NCI-H1092 treated with DMSO at 0.1 percent for 48 hours (cell line): ENCODE measurements around the gene APOL4.
"Not testable (repeated sequence)": the region's sequence is repeated elsewhere in the genome, so short reads cannot be mapped to it uniquely, and the experiment has no call there.

Experiments used
- DNase-seq: peaks from one replicate; lab custom pipeline; 2025; lab: John Stamatoyannopoulos, UW

The APOL4 gene, protein sequence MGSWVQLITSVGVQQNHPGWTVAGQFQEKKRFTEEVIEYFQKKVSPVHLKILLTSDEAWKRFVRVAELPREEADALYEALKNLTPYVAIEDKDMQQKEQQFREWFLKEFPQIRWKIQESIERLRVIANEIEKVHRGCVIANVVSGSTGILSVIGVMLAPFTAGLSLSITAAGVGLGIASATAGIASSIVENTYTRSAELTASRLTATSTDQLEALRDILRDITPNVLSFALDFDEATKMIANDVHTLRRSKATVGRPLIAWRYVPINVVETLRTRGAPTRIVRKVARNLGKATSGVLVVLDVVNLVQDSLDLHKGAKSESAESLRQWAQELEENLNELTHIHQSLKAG

DNA sequence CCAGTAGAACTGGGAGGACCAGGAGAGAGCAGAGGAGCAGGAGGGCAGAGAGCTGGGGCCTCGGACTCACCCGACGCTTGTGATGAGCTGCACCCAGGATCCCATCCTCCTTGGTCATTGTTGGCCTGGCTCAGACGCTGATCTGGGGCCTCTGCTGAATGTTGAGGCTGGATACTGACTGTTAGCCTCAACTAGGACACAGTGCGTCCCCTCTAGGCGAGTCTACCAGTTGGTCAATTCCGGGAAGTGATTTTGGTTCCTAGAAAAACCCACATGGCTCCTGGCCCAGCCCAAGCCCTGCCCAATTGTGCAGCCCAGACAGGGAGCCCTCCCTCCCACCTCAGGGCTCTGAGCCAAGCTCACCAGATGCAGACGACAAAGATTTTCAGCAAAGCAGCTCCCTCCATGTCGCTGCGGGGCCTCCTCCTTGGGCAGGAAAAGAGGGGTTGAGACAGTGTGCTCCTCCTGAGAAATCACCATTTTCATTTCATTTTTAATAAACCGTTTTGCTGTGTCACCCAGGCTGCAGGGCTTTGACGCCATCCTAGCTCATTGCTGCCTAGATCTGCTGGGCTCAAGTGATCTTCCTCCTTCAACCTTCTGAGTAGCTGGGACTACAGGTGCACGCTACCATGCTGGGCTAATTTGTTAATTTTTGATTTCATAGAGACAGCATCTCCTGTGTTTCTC lies at the start of gene APOL4:
Gene APOL4 (minus strand): TSS at position 180 of the 690 bp plus-strand sequence. CDS start 75 bp downstream, at position 105.
- DNase-seq = peak; percentile 62

DNA sequence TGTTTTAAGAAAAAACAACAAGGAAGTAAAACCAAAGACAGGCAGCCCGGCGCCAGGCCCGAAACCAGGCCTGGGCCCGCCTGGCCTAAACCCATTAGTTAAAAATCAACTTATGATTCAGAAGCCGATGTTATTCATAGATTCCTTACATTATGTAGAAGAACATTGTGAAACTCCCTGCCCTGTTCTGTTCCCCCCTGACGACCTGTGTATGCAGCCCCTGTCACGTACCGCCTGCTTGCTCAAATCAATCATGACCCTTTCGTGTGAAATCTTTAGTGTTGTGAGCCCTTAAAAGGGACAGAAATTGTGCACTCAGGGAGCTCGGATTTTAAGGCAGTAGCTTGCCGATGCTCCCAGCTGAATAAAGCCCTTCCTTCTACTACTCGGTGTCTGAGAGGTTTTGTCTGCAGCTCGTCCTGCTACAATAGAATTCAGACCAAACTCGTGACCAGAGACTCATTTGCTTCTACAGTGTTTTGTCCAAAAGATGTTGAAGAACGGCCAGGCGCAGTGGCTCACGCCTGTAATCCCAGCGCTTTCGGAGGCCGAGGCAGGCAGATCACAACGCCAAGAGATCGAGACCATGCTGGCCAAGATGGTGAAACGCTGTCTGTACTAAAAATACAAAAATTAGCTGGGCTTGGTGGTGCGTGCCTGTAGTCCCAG lies 48.8 kb upstream of the APOL4 start:
- DNase-seq = not testable (repeated sequence)

DNA sequence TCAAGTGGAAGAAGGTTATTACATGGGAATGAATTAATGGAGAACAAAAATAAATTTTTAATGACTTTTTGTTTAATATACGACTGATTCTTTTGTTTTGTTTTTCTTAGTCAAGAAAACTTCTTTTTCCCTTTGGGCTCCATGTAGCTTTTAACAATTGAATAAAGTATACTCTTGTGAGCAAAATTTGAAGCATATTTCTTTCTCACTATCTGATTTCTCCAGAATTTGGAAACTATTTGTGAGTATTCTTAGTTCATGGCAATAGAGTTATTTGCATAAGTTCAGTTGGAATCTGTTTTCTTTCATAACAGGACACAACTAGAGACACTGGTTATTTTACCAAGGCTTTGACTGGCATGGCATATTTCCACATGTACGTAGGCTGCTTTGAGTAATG lies 47.6 kb upstream of the APOL4 start:
- DNase-seq = no peak

DNA sequence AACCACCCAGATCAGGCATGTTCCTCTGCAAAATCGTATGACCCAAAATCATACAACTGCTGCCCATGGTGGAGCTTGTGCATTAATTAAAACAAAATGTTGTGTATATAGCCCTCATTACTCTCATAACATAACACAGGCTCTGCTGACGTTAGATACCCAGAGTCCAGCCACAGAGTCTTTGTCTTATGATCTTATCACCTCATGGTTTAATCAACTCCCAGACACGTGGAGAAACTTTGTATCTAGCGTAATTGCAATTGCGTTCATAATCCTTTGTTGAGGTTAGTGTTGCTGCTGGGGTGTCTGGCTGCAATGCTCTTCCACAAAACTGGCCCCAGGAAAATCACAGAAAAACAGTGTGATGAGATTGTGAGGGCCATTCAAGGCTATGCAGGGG lies 46.3 kb upstream of the APOL4 start:
- no peak for DNase-seq

DNA sequence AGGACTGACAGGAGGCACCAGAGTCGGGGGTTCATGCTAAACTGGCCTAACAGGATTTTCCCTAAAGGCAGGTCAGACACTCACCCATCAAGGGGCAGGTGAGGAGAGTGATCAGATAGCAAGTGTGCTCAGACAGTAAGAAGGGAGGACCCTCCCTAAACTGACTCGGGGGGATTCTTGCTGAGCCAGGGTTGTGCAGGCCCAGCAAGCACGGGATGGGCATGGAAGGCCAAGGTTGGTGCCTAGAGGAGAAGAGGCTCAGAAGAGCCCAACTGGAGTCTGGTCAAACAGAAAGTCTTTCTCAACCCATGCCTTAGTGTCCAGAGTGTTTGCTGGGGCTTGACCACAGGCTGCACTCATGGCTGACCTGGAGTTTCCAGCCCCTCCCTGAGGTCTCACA lies 45.1 kb upstream of the APOL4 start:
- DNase-seq = no peak

DNA sequence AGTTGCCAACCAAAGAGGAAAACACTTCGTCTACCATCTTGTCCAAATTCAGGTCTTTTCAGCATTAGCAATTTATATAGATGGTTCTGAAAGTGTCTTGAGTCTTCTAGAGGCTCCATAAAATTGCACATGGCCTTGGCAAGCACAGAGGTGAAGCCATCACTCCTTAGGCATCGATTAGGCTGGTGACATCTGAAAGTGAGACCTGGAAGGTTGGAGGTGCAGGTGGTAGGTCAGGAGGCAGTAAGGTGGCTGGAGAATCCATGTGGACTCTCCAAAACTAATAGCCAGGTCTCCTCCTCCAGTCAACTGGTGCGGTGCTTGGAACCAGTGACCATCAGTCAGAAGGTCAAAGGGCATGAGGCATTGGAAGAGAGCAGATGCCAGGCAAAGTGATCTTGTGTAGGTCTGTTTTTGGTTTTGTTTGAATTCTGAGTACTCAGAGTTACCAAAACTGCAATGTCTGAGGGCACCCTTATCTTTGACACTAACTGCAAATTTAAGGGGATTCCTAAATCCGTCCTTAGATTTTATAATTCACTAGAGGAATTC lies 44.3 kb upstream of the APOL4 start:
- no peak for DNase-seq

DNA sequence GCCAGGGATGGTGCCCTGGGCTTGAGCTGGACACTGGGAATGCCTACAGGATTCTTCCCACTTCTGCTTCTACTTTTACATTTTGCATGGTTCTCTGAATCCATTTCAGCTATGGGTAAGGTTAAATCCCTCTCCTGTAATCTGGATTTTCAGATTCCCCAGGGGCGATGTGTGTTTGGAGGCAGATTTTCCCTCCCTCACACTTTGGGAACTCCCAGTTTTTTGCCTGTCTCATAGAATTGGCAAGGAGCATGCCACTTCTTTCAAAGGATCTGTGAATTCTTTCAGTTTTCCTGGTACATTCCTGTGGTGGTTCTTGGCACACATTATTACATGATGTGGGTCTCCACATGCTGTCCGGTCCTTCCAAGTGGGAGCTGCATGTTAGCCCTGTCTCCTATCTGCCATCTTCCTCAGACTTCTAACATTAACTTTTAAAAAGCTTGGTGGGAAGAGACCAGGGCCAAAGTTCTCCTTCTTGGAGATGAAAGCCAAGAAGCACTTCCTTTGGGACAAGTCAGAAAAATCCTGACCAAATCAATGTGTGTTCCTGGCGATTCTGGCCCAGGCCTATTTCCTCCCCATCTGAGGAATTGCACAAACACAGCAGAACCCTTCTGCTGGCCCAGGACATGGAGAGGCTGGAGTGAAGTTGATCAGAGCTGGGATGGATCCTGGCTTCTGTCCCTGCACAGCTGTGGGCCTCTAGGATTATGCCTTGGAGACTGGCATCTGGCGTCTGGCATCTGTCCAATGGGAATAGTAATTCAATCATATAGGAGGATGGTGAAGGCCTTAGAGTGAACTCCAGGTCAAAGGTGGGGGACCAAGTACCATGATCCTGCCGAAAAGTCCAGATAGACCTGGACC lies 43.1 kb upstream of the APOL4 start:
- no peak for DNase-seq

DNA sequence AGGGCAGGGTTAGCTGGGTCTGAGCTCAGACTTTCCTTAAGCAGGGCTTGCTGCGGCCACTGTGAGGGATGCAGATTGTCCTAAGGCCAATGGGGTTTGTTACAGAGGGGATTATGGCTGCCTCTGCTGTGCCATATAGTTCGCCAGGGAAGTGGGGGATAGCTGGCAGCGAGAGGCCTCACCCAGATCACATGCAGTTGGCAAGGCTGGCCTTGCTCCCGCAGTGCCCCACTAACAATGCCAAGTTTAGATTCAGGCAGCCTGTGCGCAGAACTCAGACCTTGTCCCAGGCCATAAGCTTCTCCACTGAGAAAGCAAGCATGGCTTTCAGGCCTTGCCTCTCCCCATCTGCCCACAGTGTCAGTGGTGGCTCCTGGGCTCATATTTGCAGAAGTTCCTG lies 42.4 kb upstream of the APOL4 start:
- DNase-seq = no peak

DNA sequence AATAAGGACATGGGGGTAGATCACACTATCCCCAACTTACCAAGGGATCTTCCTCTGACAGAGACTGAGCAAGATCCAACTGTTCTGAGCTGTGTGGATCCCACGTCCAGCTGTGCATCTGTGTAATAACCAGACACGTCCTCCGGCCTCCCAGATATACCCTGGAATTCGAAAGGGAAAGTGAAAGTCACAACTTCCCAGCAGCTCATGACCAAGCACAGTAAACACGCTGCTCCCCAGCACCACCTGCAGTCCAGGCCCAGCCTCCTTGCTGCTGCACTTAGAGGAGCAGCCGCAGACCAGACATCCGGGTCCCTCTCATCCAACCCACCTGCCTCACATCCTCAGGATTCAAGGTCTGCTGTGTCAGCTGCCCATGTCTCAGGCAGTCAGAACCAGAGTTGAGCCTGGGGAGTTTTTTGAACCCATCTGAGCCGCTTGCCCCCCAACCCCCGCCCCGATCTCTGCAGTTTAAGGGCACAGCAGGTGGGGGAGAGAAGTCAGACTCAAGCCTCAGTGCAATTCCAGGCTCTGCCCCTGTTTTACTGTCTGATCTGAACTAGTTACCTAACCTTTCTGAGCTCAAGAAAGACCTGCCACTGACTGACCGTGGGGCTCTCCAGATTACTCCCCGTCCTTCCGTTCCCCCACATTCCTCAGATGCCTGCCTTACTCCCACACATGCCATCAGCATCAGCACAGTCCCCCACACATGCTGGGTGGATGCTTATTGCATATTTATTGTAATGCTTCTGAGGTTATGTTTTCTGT lies 38.0 kb upstream of the APOL4 start, which contains the start of gene APOL2:
Gene APOL2 (minus strand): TSS at position 127 of the 771 bp plus-strand sequence. CDS start 6,365 bp downstream, outside the sequence.
- DNase-seq = peak; percentile 92

DNA sequence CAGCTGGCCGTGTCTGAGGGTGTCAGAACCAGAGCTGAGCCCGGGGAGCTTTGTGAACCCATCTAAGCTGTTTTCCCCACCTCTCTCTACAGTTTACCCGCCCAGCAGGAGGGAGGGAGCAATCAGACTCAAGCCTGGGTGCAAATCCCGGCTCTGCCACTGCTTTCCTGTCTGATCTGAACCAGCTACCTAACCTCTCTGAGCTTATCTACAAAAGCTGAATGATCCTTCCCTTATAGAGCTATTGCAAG lies 37.5 kb upstream of the APOL4 start:
- DNase-seq = no peak

DNA sequence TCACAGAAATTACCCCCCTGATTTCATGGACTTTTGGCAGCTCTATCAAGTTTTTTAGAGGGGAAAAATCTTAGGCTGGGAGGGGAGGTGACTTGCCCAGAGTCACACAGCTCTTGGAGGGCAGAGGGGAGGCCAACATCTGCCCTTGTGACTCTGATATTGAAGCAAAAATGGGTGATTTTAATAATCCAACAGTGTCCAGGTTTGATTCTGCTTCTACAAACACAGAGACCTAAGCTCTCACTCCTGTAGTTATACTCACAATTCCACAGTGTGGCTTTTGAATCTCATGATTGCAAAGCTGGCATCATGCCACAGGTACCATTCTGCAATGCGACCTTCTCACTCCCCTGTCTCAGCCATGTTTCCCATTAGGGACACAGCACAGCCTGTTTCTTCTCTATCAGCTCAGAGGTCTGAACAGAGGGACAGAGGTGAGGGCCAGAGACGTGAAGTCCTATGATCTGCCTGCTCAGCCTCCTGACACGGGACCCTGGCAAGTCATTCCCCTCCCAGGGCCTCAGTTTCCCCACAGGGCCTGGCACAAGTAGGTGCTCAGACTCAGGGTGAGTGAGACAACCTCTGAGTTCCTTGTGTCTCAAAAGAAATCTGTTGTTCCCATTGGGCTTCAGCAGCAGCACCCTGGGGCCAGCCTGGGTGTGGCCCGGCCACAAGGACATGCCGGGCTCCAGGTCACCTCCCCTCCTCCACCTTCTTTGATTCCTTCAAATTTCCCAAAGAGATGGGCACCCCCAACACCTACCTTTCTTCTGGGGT lies 37.0 kb upstream of the APOL4 start:
- peak; percentile 36 for DNase-seq

DNA sequence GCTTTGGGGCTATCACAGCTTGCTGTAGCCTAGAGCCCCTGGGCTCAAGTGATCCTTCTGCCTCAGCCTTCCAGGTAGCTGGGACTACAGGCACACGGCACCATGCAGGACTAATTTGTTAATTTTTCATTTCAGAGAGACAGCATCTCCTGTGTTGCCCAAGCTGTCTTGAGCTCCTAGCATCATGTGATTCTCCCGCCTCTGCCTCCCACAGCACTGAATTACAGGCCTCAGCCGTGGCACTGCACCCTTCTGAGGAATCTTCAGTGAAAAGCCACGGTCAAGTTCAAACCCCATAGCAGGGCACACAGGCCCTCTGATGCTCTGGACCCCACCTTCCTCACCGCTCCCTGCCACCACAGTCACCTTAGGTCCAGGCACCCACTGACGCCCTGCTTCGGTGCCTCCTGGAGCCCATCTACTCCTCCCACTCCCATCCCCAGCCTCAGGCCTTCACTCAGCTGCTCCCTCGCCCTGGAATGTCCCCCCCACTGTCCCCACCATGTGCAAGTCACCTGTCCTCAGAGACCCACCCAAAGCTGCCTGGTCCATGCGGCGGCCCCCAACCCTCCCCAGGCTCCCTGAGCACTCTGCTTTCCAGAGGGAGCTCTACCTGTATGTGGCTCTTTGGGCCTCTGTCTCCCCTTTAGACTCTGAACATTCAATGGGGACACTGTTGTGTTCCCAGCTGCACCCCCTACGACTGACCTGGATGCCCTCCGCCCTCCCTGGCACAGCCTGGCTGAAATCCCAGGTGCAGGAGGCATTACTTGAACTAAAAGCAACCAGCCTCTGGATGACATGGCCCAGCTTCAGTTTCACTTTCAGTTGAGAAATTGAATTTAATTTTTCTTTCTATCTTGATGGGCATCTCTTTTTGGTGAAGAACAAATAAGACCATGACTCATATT lies 36.1 kb upstream of the APOL4 start:
- DNase-seq = no peak

DNA sequence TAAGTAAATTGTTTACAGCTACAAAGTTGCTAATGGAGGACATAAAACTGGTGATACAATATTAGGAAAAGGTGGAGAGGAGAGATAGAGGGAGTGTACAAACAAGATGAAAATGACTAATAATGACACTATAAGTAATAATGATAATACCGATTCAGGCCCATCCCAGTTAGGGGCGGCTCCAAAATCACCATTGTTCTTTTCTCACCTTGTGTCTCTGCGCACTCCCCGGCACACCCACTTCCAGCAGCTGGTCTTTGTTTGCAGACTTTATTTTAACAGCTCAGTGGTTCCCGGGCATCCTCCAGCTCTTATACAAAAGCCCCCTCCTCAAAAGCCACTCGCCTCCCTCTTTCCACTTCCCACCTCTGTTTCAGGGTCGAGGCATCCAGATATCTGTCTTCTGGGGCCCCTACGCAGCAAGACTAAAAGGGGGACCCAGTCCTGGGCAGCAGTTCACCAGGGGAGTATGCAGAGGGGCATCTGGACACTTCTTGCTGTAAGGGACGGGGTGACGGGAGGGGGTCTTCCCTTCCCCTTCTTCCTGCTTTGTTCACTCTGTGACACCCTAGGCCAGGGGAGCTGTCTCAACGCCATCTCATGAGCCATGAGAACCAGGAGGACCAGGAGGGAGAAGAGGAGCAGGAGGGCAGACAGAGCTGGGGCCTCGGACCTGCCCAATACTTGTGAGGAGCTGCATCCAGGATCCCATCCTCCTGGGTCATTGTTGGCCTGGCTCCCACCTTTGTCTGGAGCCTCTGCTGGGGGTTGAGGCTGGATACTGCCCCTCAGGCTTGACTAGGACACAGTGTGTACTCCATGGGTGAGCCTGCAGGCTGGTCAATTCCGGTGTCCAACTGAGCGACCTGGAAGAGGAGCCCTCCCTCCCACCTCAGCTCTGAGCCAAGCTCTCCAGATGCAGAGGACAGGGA lies 35.0 kb upstream of the APOL4 start:
- no peak for DNase-seq

DNA sequence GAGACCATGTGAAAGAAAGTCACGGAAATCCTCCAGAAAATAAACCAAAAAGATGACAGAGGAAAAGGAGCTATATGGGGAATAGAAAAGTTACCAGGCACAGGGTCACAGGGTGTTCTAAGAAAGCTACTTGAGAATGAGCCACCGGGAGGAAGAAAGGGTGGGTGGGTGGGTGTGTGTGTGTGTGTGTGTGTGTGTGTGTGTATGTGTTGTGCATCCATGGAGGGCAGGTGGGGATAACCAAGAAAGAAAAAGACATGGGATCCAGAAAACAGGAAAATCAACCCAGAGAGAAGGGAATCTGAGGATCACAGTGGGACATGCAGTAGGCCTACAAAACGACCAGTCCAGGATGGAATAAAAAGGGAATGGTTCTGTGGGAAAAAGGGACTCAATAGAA lies 34.0 kb upstream of the APOL4 start:
- DNase-seq = no peak

DNA sequence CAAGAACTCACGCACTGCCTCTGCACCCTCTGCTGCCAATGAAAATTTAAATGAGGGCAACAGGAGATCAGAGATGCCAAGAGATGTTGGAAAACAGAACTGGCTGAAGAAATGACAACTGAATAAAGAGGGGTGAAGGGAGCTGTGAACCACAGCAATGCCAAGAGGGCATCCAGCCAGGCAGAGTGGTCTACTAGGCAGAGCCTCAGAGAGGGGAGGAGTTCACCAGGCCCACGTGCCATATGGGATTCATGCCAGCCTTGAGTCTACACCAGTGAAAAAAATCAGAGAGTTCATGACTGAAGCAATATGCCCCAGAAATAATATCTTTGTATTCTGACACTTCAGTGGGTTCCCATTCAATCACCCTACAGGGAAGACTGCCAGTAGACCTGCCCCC lies 33.3 kb upstream of the APOL4 start:
- DNase-seq = no peak

DNA sequence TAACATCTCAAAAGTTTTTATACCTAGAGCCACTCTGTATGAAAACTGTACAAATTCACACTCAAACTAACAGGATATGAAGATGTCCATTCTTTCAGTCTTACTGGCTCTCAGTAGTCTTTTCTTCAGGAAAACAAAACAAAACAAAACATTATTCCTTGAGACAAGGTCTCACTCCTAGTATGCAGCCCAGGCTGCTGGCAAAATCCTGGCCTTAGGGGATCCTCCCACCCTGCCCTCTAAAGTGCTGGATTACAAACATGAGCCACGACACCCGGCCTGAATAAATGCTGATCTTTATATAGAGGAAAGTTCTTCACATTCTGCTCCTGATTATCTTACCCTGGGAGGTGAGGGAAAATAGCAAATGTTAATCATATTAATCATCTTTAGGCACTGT lies 32.6 kb upstream of the APOL4 start:
- DNase-seq = no peak

DNA sequence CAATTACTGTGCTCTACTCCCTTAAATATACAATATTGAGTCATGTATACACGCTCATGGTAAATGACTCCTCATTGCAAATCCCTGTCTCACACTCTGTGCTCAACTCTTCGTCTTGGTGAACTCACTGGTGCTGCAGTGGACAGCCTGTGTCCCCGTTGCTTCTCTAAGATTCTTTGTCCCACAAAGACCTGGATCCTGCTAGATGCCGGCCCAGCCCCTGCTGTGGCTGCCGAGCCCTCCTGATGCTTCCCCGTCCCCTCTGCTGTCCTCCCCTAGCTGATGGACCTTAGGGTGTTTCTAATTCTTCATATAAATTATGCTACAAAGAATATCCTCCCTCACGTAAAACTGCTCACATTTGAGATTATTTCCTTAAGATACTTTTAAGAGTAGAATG lies 32.2 kb upstream of the APOL4 start:
- no peak for DNase-seq

DNA sequence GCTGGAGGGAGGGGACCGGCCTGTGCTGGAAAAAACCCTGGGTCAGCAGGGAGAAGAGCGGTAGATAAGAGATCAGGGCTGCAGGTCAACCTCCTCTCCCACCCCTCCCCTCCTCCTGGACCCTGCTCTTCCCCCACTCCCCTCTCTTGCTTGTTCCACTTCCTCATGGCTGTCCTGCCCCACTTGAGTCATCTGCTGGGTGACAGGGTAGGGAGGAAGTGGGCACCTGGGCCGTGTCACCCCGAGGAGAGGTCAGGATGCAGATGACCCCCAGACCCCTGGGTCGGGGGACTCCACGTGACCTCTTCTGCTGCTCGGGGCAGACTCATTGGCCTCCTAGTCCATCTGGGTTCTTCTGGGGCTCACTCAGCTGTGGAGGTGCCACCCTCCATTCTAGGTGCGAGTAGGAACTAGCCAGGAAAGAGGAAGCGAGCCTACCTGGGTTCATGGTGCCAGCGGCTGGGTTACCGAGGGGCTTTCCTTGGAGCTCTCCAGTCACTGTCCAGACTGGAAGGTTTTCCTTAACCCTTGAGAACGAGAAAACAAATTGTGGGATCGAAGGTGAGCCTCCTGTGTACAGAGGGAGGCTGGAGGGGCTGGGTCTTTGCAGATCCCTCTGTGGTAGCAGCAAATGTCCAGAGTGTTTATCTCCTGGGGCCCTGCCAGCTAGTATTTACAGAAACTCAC lies 31.2 kb upstream of the APOL4 start:
- DNase-seq = no peak
